Stomach smooth muscle (tissue), 2 donors: ENCODE results near the gene SMIM5.

Experiments
- H3K27ac ChIP-seq: one replicate; pipeline ENCODE4 v1.7.0; 2013; ENCODE audit warnings: mild to moderate bottlenecking, low read length, inconsistent platforms
- H3K27me3 ChIP-seq, 2 donors: one replicate each; pipeline ENCODE4 v1.7.0; 2013; ENCODE audit warnings: low read length in 2 of 2; ENCODE audit not compliant: insufficient read depth in 2 of 2, control insufficient read depth in 1 of 2
- H3K36me3 ChIP-seq, 2 donors: one replicate each; pipeline ENCODE4 v1.7.0; 2013; ENCODE audit warnings: low read length in 2 of 2; ENCODE audit not compliant: control insufficient read depth in 2 of 2, insufficient read depth in 2 of 2
- H3K4me1 ChIP-seq: one replicate; pipeline ENCODE4 v1.7.0; 2013; ENCODE audit warnings: low read length; ENCODE audit not compliant: control insufficient read depth, insufficient read depth
- H3K4me3 ChIP-seq, 2 donors: one replicate each; pipeline ENCODE4 v1.7.0; 2013; ENCODE audit warnings: low read length in 2 of 2
- H3K9ac ChIP-seq, 2 donors: one replicate each; pipeline ENCODE4 v1.7.0; 2013; ENCODE audit warnings: low read length in 2 of 2, mild to moderate bottlenecking in 1 of 2
- H3K9me3 ChIP-seq, 2 donors: one replicate each; pipeline ENCODE4 v1.7.0; 2013; ENCODE audit warnings: low read length in 2 of 2; ENCODE audit not compliant: control insufficient read depth in 2 of 2
- donor health status: healthy.
- donor health status: Pancreatic carcinoma.

Gene SMIM5

GRCh38 chr17:75650874-75651273, 17.6 kb downstream of the SMIM5 start:
- Histone ChIP-seq H3K27me3 (no peaks in the 10 kb centered on the region), H3K4me1 (peaks cover 3% of the 10 kb centered on the region), H3K36me3 (peaks cover 15 to 27% of the 10 kb centered on the region in 2 donors), H3K9me3 (no peaks in the 10 kb centered on the region), H3K9ac (no peak overlapping the region), H3K4me3 (no peak overlapping the region), H3K27ac (no peak overlapping the region)

GRCh38 chr17:75652341-75652740, 19.1 kb downstream of the SMIM5 start:
- no peaks in the 10 kb centered on the region for H3K27me3 ChIP-seq
- H3K9me3 ChIP-seq = no peaks in the 10 kb centered on the region
- H3K36me3 ChIP-seq = peaks cover 17 to 29% of the 10 kb centered on the region in 2 donors
- no peak overlapping the region for H3K9ac ChIP-seq
- no peak overlapping the region for H3K4me3 ChIP-seq
- H3K4me1 ChIP-seq = peaks cover 3% of the 10 kb centered on the region
- H3K27ac ChIP-seq = no peak overlapping the region

GRCh38 chr17:75652934-75653549, 19.8 kb downstream of the SMIM5 start:
- Histone ChIP-seq H3K4me1 (peaks cover 3% of the 10 kb centered on the region), H3K9me3 (no peaks in the 10 kb centered on the region), H3K27me3 (no peaks in the 10 kb centered on the region), H3K9ac (no peak overlapping the region), H3K27ac (no peak overlapping the region), H3K4me3 (no peak overlapping the region), H3K36me3 (peaks cover 15 to 31% of the 10 kb centered on the region in 2 donors)

- Histone ChIP-seq H3K36me3 (peaks cover 14 to 31% of the 10 kb centered on the region in 2 donors), H3K9ac (no peak overlapping the region)
Observed at GRCh38 chr17:75654176-75654575, 20.9 kb downstream of the SMIM5 start.

GRCh38 chr17:75658237-75658636, 25.0 kb downstream of the SMIM5 start:
- H3K27ac ChIP-seq = no peak overlapping the region
- peaks cover 30 to 32% of the 10 kb centered on the region in 2 donors for H3K36me3 ChIP-seq
- no peak overlapping the region for H3K9ac ChIP-seq
- H3K27me3 ChIP-seq = no peaks in the 10 kb centered on the region
- H3K4me3 ChIP-seq = no peak overlapping the region
- H3K9me3 ChIP-seq = no peaks in the 10 kb centered on the region
- no peaks in the 10 kb centered on the region for H3K4me1 ChIP-seq

More at GRCh38 chr17:75654176-75654575, 20.9 kb downstream of the SMIM5 start:
- Histone ChIP-seq H3K9me3 (no peaks in the 10 kb centered on the region), H3K27ac (no peak overlapping the region), H3K27me3 (no peaks in the 10 kb centered on the region), H3K4me1 (peaks cover 3% of the 10 kb centered on the region), H3K4me3 (no peak overlapping the region)

- H3K9ac ChIP-seq = no peak overlapping the region
- no peaks in the 10 kb centered on the region for H3K27me3 ChIP-seq
- no peaks in the 10 kb centered on the region for H3K9me3 ChIP-seq
- peaks cover 26 to 34% of the 10 kb centered on the region in 2 donors for H3K36me3 ChIP-seq
- H3K27ac ChIP-seq = no peak overlapping the region
- no peak overlapping the region for H3K4me3 ChIP-seq
- peaks cover 10% of the 10 kb centered on the region for H3K4me1 ChIP-seq
Observed at GRCh38 chr17:75661531-75661930, 28.3 kb downstream of the SMIM5 start.

GRCh38 chr17:75662511-75662910, 29.3 kb downstream of the SMIM5 start:
- Histone ChIP-seq H3K4me1 (peaks cover 11% of the 10 kb centered on the region), H3K36me3 (peaks cover 23 to 31% of the 10 kb centered on the region in 2 donors), H3K9ac (no peak overlapping the region), H3K9me3 (no peaks in the 10 kb centered on the region), H3K27me3 (no peaks in the 10 kb centered on the region), H3K27ac (no peak overlapping the region), H3K4me3 (no peak overlapping the region)

- no peak overlapping the region for H3K27ac ChIP-seq
Observed at GRCh38 chr17:75664099-75664549, 30.9 kb downstream of the SMIM5 start.

GRCh38 chr17:75665981-75666380, 32.7 kb downstream of the SMIM5 start:
- peaks cover 21% of the 10 kb centered on the region for H3K4me1 ChIP-seq
- H3K9ac ChIP-seq = no peak overlapping the region
- peak overlapping the region; percentile 60 to 100 for H3K4me3 ChIP-seq
- peaks cover 28 to 29% of the 10 kb centered on the region in 2 donors for H3K36me3 ChIP-seq
- H3K27ac ChIP-seq = no peak overlapping the region
- H3K27me3 ChIP-seq = no peaks in the 10 kb centered on the region
- no peaks in the 10 kb centered on the region for H3K9me3 ChIP-seq

More at GRCh38 chr17:75664099-75664549, 30.9 kb downstream of the SMIM5 start:
- no peaks in the 10 kb centered on the region for H3K27me3 ChIP-seq
- no peak overlapping the region for H3K4me3 ChIP-seq
- H3K4me1 ChIP-seq = peaks cover 21% of the 10 kb centered on the region
- H3K9ac ChIP-seq = no peak overlapping the region
- peaks cover 27 to 36% of the 10 kb centered on the region in 2 donors for H3K36me3 ChIP-seq
- no peaks in the 10 kb centered on the region for H3K9me3 ChIP-seq

GRCh38 chr17:75666959-75667790, 33.9 kb downstream of the SMIM5 start, which contains the start of the genes RECQL5 and SAP30BP:
TSS of gene RECQL5 (minus strand) at chr17:75667154. CDS start at chr17:75666557, 597 bp downstream.
TSS of gene SAP30BP (plus strand) at chr17:75667338. CDS start at chr17:75667373, 35 bp downstream.
- Histone ChIP-seq H3K4me1 (peaks cover 21% of the 10 kb centered on the region), H3K4me3 (peak within 1 kb of the TSS; percentile 98 to 100), H3K36me3 (peaks cover 27 to 32% of the 10 kb centered on the region in 2 donors)

More at GRCh38 chr17:75666959-75667790, 33.9 kb downstream of the SMIM5 start, which contains the start of the genes RECQL5 and SAP30BP:
- peak within 1 kb of the TSS; percentile 92 for H3K27ac ChIP-seq
- no peaks in the 10 kb centered on the region for H3K27me3 ChIP-seq
- H3K9me3 ChIP-seq = no peaks in the 10 kb centered on the region
- H3K9ac ChIP-seq = peak within 1 kb of the TSS; percentile 91 to 97
